Activated naive CD4-positive, alpha-beta T cell treated with anti-CD3 and anti-CD28 coated beads, Interleukin-2, amount 50 U/mL, for 72 hours (primary cell): ENCODE results near the gene OCRL. TPM values are rescaled to one million over a fixed set of nuclear protein-coding genes. Genes with fewer than 3 reads are reported as not detected.

Experiments used
- ATAC-seq, 2 donors: fragments of 150-1000 bp; cut with Tn5 transposase; 2 replicates each; pipeline ENCODE4 v1.10.0; 2021; ENCODE audit warnings: mild to moderate bottlenecking in 2 of 2, moderate library complexity in 2 of 2
- DNase-seq, 2 donors: peaks; one replicate each; pipeline ENCODE4 v3.0.0; 2021 to 2022; ENCODE audit warnings: low spot score in 2 of 2
- H3K27ac Mint-ChIP-seq, 2 donors: one replicate each; pipeline ENCODE4 v1.8.0; 2022; ENCODE audit warnings: mild to moderate bottlenecking in 2 of 2, mixed read lengths in 2 of 2
- H3K36me3 Mint-ChIP-seq, 2 donors: one replicate each; pipeline ENCODE4 v1.8.0; 2022; ENCODE audit warnings: mixed read lengths in 2 of 2
- H3K9me3 Mint-ChIP-seq, 2 donors: one replicate each; pipeline ENCODE4 v1.8.0; 2022; ENCODE audit warnings: mixed read lengths in 2 of 2
- total RNA-seq, 2 donors: library from RNA; stranded (reverse); gene quantifications; one replicate each; pipeline ENCODE4 v1.2.3, GENCODE V29; 2022

Gene OCRL
- 1 to 10 TPM in 1 of 2 donors, under 1 TPM in 1; 0.96 to 3.1 TPM for total RNA-seq

DNA sequence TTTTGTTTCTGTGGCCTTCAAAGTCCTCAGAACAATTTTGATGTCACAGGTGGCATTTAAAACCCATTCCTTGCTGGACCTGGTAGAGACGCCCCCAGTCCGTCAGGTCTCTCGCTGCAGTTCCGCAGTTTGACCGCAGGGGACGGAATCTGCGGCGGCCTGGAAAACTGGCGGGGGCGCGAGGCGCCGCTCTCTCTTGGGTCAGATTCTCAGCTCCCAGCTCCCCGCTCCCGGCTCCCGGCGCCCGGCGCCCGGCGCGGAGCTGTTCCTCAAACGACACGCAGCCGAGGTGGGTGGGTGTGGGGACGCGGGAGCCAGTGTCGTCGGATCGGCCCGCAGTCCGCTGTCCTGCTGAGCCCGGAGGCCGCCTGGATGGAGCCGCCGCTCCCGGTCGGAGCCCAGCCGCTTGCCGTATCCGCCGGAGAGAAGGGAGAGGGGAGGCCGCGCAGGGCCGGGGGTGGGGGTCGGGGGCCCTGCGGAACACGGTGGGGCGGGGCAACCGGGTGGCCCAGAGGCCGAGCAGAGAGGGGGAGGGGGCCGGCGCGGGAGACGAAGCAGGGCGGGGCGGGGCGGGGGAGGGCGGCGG is at the start of gene OCRL:
TSS of gene OCRL (plus strand) at position 192 of the 586 bp plus-strand sequence. CDS start at position 373, 181 bp downstream.
- H3K36me3 Mint-ChIP-seq: no peaks in the 10 kb centered on the region
- H3K9me3 Mint-ChIP-seq: no peaks in the 10 kb centered on the region
- no peak within 1 kb of the TSS for H3K27ac Mint-ChIP-seq
- ATAC-seq (peak; percentile 87 to 88), DNase-seq (peak; percentile 53 to 57)

- Mint-ChIP-seq H3K36me3 (no peaks in the 10 kb centered on the region), H3K27ac (no peak overlapping the region), H3K9me3 (no peaks in the 10 kb centered on the region)
- DNase-seq (no peak), ATAC-seq (no peak)
Measured at GRCh38 chrX:129490330-129490729, 49.7 kb upstream of the OCRL start.

DNA sequence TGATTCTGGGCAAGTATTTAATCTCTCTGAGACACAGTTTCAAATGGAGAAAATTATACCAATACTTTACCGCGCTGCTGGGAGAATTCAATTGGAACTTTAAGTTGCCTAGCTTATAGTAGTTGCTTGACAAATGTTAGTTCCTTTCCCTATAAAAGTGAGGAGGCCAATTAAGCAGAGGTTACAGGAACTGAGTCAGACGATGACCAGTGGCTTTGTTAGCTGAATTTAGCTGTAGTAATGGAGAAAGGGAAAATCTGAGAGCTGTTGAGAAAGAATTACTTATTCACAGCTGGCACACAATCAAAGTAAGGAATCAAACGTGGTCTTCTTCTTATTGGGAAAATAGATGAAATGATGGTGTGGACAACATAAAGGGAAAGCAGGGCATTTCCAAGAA is 46.4 kb upstream of the OCRL start:
- ATAC-seq (no peak), DNase-seq (no peak)
- H3K27ac Mint-ChIP-seq: no peak overlapping the region
- no peaks in the 10 kb centered on the region for H3K9me3 Mint-ChIP-seq
- H3K36me3 Mint-ChIP-seq: no peaks in the 10 kb centered on the region

DNA sequence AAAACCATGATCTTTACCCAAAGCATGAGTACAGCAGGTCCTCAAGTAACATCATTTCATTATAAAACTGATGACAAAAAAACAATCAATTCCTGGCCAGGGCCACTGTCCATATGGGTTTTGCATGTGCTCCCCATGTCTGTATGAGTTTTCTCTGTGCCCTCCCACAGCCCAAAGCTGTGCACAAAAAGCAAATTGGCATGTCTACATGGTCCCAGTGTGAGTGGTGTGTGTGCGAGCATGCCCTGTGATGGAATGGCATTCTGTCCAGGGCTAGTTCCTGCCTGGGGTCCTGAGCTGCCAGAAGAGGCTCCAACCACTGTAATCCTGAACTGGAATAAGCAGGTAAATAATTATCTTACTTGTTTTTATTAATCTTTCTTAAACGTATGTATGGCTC is 45.2 kb upstream of the OCRL start:
- no peaks in the 10 kb centered on the region for H3K36me3 Mint-ChIP-seq
- no peaks in the 10 kb centered on the region for H3K9me3 Mint-ChIP-seq
- DNase-seq (no peak), ATAC-seq (no peak)
- no peak overlapping the region for H3K27ac Mint-ChIP-seq

GRCh38 chrX:129495900-129496299 is 44.2 kb upstream of the OCRL start:
- ATAC-seq (no peak), DNase-seq (no peak)
- H3K36me3 Mint-ChIP-seq: no peaks in the 10 kb centered on the region
- no peaks in the 10 kb centered on the region for H3K9me3 Mint-ChIP-seq
- no peak overlapping the region for H3K27ac Mint-ChIP-seq

DNA sequence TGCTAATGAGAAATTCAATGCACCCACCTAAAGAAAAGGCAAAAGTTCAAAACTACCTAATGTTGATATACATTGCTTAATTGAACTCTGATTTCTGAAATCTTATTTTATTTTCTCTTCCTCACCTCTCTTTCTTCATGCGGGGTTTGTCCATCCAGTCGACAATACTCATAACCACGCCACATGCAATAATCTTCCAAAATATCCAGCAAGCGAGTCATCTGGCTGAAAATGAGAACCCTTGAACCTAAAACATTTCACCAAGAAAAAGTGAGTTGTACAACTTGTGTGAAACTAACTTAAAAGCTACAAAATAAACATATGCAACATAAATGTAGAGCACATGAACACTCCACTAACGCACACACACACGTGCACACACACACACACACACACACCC is 43.4 kb upstream of the OCRL start:
- Mint-ChIP-seq H3K9me3 (no peaks in the 10 kb centered on the region), H3K36me3 (no peaks in the 10 kb centered on the region), H3K27ac (no peak overlapping the region)
- DNase-seq: no peak
- no peak for ATAC-seq

DNA sequence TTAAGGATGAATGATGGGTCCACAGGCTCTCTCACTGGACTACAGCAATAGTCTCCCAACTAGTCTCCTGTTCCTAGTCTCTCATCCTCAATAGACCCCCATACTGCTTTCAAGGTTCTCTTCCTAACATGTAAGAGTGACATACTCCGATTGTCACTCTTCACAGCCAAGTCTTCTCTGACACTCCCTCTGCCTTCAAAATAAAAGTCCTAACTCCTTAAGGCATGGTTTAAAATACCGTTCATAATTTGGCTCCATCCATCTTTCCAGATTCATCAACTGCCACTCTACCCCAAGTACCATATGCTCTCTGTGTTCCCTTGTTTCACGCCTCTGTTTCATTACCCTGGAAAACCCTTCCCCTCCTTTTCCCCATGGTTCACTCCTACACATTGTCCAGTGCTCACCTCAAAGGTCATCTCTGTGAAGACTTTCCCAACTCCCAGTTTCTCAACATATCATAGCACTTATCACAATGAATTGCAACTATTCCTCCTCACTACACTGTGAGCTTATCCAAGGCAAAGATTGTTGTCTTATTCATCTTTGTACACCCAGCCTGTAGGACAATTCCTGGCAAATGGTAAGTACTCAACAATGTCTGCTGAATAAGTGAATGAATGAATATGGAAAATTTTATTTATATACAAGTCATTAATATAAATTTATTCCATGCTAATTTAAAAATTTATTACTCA is 42.8 kb upstream of the OCRL start:
- no peak for ATAC-seq
- no peak for DNase-seq
- H3K36me3 Mint-ChIP-seq: no peaks in the 10 kb centered on the region
- H3K27ac Mint-ChIP-seq: no peak overlapping the region
- H3K9me3 Mint-ChIP-seq: no peaks in the 10 kb centered on the region

DNA sequence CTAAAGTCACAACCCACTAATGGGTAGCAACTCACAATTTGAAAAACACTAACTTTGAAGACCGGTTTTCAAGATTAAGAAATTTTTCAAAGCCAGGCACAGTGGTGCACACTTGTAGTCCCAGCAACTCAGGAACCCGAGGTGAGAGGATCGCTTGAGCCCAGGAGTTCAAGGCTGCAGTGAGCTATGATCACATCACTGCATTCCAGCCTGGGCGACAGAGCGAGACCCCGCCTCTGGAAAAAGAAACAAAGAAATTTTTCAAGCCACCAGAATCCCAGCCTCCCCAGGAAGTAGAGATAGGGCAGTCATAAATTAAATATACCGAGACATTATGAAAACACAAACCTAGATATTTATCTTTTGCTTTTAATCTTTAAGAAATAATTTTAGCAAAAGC is 29.7 kb upstream of the OCRL start:
- no peak overlapping the region for H3K27ac Mint-ChIP-seq
- ATAC-seq: no peak
- no peaks in the 10 kb centered on the region for H3K36me3 Mint-ChIP-seq
- DNase-seq: no peak
- no peaks in the 10 kb centered on the region for H3K9me3 Mint-ChIP-seq

GRCh38 chrX:129511689-129512088 is 28.4 kb upstream of the OCRL start:
- Mint-ChIP-seq H3K27ac (no peak overlapping the region), H3K9me3 (no peaks in the 10 kb centered on the region), H3K36me3 (no peaks in the 10 kb centered on the region)
- no peak for DNase-seq
- no peak for ATAC-seq

DNA sequence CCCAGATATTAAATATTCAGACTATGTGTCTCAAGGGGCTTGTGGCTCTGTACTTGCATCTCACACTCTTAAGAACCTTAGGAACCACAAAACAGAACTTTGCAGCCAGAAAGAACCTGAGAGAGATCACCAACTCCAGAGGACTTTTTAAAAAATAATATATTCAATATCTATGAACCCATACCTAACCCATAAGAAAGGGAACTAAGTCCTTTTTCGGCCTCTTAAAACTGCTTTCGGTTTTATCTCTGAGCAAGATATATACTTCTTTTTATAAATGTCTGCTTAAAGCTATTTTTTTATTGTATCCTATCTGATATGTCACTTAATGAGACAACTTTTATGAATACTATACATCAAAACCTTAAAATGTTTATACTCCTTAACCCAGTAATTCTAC is 27.6 kb upstream of the OCRL start:
- H3K9me3 Mint-ChIP-seq: no peaks in the 10 kb centered on the region
- H3K36me3 Mint-ChIP-seq: no peaks in the 10 kb centered on the region
- no peak for ATAC-seq
- H3K27ac Mint-ChIP-seq: no peak overlapping the region
- DNase-seq: no peak

DNA sequence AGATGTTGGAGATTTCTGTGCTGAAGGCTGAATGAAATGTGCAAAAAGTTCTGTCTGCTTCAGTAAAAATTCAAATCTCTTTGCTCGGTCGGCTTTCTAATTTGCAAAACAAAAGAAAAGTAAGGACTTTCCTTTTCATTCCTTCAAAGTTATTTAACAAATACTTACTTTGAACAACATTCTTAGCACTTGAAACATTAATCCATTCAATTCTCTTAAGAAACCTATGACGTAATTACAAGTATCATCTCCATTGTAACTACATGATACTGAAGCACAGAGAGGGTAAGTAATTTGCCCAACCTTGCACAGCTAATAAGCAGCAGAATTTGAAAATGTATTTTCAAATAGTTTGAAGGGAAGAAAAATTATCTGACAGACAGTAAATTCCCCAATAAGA is 23.7 kb upstream of the OCRL start:
- Mint-ChIP-seq H3K27ac (no peak overlapping the region), H3K9me3 (no peaks in the 10 kb centered on the region), H3K36me3 (no peaks in the 10 kb centered on the region)
- no peak for DNase-seq
- ATAC-seq: no peak

DNA sequence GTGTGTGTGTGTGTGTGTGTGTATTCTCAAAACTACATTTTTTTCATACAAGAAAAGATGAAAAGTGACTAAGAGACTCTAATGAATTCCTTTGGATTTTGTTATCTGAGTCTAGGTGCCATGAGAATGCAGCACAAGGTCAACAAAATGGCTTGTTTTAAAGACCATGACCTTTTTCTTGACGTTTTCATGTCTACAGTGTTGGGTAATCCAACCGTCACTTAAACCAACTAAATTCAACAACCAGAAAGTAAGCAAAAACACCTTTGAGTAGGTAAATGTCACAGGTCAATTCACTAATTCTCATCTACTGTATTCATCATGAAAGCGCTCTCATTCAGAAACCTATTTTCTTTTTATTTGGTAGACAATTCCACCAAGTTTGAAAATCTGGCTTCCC is 19.9 kb upstream of the OCRL start:
- Mint-ChIP-seq H3K27ac (no peak overlapping the region), H3K9me3 (peaks cover 0 to 5% of the 10 kb centered on the region in 2 donors), H3K36me3 (no peaks in the 10 kb centered on the region)
- no peak for DNase-seq
- ATAC-seq: no peak

DNA sequence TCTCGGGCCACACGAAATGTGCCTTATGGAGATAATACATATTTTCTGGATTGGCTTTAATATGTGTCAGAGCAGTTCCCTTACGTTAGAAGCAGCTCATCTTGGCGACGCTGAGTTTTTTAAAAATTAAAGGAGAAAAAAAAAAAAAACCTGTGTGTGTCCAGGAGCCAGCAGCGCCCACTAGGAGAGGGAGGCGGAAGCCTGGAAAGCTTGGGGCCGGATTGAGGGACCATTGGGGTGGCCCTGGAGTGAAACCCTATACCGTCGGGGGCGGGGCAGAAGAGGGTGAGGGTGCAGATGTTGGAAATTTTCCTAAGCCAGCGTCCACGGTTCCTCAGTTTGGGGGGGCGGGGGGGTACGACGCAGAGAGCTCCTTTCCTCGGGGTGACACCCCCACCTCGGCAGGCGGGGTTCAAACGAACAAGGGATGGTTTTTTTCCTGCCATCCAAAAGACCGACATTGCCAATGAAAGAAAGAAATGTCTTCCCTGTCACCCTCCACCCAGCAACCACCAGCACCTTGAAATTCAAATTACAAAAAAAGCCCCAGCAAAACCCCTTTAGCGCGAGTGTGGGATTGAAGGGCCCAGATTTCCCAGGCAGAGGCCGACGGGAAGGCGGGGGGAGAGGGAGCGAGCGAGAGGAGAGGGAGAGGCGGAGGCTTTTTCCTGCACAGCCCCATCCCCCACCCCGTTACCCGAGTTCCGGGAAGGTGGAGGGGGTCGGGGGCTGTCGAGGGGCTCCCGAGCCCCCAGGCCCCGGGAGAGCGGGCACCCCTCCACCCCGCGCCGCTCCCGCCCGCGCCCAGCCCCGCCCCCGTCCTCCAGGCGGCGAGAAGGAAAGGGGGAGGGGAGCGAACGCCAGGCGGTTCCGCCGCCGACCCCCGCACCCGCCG is 17.6 kb upstream of the OCRL start:
- H3K9me3 Mint-ChIP-seq: peaks cover 0 to 5% of the 10 kb centered on the region in 2 donors
- H3K27ac Mint-ChIP-seq: no peak overlapping the region
- DNase-seq: no peak
- peak; percentile 37 to 43 for ATAC-seq
- H3K36me3 Mint-ChIP-seq: no peaks in the 10 kb centered on the region

DNA sequence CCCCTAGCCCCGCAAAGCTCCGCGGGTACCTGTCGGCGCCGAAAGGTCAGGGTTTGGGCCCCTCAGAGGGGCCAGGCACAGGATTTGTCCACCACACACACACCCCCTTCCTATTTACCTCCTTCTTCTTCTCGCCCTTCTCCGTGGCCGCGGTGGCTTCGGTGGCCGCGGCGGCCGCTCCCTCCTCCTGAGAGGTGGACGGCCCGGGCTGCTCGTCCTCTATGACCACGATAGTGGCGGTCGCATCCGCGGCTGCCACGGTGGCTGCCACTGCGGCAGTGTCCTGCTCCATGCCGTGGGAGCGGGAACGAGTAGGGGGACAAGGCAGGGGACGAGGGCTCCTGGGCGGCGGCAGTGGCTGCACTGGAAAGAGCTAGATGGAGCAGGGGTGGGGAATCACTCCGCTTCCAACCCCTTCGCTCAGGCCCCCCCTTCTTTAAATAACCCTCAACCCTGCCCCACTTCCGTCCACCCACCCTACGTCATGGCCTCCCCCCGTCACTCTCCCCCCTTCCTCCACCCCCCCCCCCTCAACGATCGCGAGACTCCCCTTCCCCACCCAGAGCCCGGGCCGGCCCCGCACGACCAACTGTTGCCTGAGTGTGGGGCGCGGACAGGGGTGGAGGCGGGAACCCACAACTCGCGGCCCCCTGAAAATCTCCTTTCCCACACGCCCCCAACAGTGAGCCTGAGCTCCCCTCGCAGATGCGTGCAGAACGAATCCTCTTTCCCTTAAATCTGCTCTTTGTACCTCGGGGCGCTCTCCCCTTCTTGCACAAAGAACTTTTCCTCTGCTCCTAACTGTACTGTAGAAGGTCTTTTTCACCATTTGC is 16.8 kb upstream of the OCRL start, which contains the start of gene SMARCA1:
TSS of gene SMARCA1 (minus strand) at position 412 of the 833 bp plus-strand sequence. CDS start at position 292, 120 bp downstream.
- no peaks in the 10 kb centered on the region for H3K36me3 Mint-ChIP-seq
- H3K27ac Mint-ChIP-seq: no peak within 1 kb of the TSS
- no peak for DNase-seq
- peaks cover 0 to 5% of the 10 kb centered on the region in 2 donors for H3K9me3 Mint-ChIP-seq
- peak; percentile 26 to 41 for ATAC-seq

GRCh38 chrX:129524250-129524850 is 15.7 kb upstream of the OCRL start:
- H3K36me3 Mint-ChIP-seq: no peaks in the 10 kb centered on the region
- H3K9me3 Mint-ChIP-seq: peaks cover 0 to 5% of the 10 kb centered on the region in 2 donors
- no peak overlapping the region for H3K27ac Mint-ChIP-seq
- no peak for DNase-seq
- no peak for ATAC-seq

DNA sequence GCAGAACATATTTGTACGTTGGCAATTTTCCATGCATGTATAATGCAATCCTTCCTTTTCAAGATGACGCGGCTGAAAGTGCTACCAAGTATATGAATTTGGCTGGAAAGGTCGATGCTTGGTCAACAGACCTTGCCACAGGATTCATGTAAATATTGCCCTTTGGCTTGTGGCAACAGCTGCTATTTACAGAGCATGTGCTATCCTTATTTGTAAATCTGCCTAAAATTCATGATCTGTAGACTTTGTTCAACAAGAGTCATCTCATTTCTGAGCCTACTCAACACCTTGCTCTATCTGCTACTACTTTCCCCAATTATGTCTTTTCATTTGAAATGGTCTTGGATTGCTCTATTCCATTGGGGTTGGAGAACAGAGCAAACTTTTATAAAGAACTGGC is 14.9 kb upstream of the OCRL start:
- ATAC-seq (no peak), DNase-seq (no peak)
- Mint-ChIP-seq H3K36me3 (no peaks in the 10 kb centered on the region), H3K27ac (no peak overlapping the region), H3K9me3 (peaks cover 0 to 5% of the 10 kb centered on the region in 2 donors)
